PFSK-1 (cell line): ENCODE measurements around the gene CAMKK2.

Experiments
- FOXP2 ChIP-seq: optimal IDR thresholded peaks from 2 replicates; pipeline ENCODE3; 2011; ENCODE audit warnings: borderline replicate concordance, control low read depth, inconsistent platforms; ENCODE audit not compliant: insufficient read depth; ENCODE audit errors: extremely low read length, extremely low read depth
- POLR2AphosphoS5 ChIP-seq: IDR thresholded peaks from 2 replicates; pipeline ENCODE4 v1.6.1; 2012; ENCODE audit warnings: low read depth, mild to moderate bottlenecking, control low read depth, low read length, moderate library complexity
- REST ChIP-seq, 2 experiments: IDR thresholded peaks; 2 replicates each; pipeline versions ENCODE4 v1.6.1 to v1.8.0; 2011 to 2012; ENCODE audit warnings: low read depth in 2 of 2, low read length in 2 of 2, control low read depth in 1 of 2, inconsistent platforms in 1 of 2, mild to moderate bottlenecking in 1 of 2, moderate library complexity in 1 of 2; ENCODE audit not compliant: insufficient read depth in 1 of 2
- SIN3A ChIP-seq: IDR thresholded peaks from 2 replicates; pipeline ENCODE4 v1.6.1; 2012; ENCODE audit warnings: mild to moderate bottlenecking, low read length, moderate library complexity, borderline replicate concordance; ENCODE audit not compliant: insufficient read depth
- TAF1 ChIP-seq: IDR thresholded peaks from 2 replicates; pipeline ENCODE4 v1.6.1; 2012; ENCODE audit warnings: low read length, control low read depth, borderline replicate concordance; ENCODE audit not compliant: insufficient read depth

CAMKK2 gene

GRCh38 chr12:121217761-121218160 is 78.7 kb downstream of the CAMKK2 start:
- TF ChIP-seq FOXP2 (no peak), REST (IDR thresholded peaks at IDR 0.05; ENCODE audit: insufficient read depth in 1 of 2, low read depth in 2 of 2, low read length in 2 of 2) (no peak), POLR2AphosphoS5 (no peak), SIN3A (no peak), TAF1 (no peak)

DNA sequence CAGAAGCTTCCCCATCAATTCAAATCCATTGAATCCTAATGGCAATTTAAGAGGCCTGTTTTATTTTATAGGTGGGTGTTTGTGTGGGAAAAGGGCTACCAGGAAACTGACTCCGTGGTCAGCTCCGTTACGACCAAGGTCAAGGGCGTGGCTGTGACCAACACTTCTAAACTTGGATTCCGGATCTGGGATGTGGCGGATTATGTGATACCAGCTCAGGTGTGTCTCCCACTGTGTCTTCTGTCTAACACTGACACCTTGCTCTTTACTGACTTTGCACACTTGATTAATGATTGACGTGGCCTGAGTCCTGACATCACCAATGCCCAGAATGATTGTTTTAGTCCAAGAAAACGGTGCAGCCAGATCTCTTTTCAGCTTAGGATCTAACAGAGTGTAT is 79.4 kb downstream of the CAMKK2 start:
- TF ChIP-seq FOXP2 (no peak), REST (IDR thresholded peaks at IDR 0.05; ENCODE audit: insufficient read depth in 1 of 2, low read depth in 2 of 2, low read length in 2 of 2) (no peak), SIN3A (no peak)

DNA sequence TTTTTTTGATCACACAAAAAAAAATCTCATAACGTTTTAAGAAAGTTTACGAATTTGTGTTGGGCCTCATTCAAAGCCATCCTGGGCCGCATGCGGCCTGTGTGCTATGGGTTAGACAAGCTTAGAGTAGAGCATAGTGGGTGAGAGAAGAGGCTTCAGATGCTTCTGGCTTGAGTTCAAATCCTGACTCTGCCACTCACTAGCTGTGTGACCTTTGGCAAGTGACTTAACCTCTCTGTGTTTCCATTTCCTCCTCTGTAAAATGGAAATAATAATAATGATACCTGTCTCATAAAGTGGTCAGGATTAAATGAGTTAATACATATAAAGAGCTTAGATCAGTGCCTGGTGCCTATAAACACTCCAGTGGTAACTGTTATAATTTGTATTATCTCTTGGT is 80.4 kb downstream of the CAMKK2 start:
- TF ChIP-seq REST (IDR thresholded peaks at IDR 0.05; ENCODE audit: insufficient read depth in 1 of 2, low read depth in 2 of 2, low read length in 2 of 2) (no peak), POLR2AphosphoS5 (no peak), TAF1 (no peak), FOXP2 (no peak), SIN3A (no peak)

DNA sequence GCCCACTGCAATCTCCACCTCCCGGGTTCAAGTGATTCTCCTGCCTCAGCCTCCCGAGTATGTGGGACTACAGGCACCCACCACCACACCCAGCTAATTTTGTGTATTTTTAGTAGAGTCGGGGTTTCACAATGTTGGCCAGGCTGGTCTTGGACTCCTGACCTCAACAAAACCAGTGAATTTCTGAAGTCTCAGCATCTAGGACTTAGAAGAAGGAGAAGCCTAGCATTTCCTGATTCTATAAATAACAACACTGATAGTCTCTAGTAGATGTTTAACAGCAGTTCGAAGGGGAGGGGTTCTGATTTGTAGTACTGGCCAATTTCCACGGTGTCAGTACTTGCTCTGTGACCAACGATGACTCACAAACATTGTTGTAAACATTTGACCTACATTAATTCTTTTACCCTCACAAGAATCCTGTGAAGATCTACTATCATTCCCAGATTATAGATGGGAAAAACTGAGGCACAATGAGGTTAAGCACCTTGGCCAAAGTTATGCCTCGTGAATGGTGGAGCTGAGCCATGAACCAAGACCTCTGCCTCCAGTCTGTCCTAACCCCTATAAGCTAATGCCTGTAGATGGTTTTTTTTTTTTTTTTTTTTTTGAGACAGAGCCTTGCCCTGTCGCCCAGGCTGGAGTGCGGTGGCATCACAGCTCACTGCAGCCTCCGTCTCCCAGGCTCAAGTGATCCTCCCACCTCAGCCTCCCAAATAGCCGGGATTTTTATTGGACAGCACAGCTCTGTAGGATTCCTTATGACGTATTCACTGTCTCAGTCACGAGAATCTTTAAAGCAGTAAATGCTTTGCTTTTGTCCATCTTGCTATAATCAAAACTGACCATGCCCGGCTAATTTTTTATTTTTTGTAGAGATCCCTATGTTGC is 81.4 kb downstream of the CAMKK2 start:
- no peak for TF ChIP-seq POLR2AphosphoS5
- no peak for TF ChIP-seq SIN3A
- TF ChIP-seq FOXP2, result no peak
- no peak for TF ChIP-seq TAF1
- TF ChIP-seq REST (IDR thresholded peaks at IDR 0.05; ENCODE audit: insufficient read depth in 1 of 2, low read depth in 2 of 2, low read length in 2 of 2), result no peak
